Measurements from ENCODE around the gene OSBPL9.

OSBPL9 gene, protein sequence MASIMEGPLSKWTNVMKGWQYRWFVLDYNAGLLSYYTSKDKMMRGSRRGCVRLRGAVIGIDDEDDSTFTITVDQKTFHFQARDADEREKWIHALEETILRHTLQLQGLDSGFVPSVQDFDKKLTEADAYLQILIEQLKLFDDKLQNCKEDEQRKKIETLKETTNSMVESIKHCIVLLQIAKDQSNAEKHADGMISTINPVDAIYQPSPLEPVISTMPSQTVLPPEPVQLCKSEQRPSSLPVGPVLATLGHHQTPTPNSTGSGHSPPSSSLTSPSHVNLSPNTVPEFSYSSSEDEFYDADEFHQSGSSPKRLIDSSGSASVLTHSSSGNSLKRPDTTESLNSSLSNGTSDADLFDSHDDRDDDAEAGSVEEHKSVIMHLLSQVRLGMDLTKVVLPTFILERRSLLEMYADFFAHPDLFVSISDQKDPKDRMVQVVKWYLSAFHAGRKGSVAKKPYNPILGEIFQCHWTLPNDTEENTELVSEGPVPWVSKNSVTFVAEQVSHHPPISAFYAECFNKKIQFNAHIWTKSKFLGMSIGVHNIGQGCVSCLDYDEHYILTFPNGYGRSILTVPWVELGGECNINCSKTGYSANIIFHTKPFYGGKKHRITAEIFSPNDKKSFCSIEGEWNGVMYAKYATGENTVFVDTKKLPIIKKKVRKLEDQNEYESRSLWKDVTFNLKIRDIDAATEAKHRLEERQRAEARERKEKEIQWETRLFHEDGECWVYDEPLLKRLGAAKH

DNA sequence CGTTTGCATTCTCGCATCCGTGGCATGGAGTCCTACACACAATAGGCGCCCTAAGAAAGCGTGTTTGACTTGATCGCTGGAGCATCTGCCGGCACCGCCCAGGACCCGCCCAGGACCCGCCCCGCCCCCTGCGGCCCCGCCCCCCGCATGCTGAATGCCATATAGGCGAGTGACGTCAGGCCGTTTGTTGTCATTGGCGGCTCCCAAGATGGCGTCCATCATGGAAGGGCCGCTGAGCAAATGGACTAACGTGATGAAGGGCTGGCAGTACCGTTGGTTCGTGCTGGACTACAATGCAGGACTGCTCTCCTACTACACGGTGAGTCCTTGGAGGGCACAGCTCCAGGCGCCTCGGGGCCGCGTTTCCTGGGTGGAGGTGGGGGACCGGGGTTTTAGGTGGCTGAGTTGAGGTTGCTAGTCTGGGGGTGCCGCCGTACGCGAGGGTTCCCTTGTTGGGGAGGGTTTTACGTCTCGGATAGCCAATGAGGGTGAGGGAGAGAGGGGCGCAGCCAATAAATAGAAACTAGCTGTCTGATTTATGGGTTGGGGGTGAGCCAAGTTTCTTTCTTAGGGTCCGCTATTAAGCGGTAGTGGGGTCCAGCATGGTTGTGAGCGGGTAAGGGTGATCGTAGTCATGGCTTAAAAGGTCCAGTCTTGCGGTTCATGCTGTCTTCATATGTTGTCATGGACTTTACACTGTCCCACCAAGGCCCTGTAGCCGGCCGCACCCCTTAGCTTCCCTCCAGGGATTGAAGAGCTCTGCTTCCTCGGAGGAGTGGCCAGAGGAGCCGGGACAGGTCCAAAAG is at the start of gene OSBPL9:
Gene OSBPL9 (plus strand): TSS at position 190 of the 806 bp plus-strand sequence. CDS start 19 bp downstream, at position 209.
- peak; percentile 74 for DNase-seq (ENCODE audit: low read depth, low spot score)
- Histone ChIP-seq H3K27ac (peak within 1 kb of the TSS; percentile 75; the same call in 1 of the 2 replicates), H3K36me3 (ENCODE audit: insufficient read depth, low read length) (no peaks in the 10 kb centered on the region), H3K4me3 (peak within 1 kb of the TSS; percentile 96), H3K9me3 (ENCODE audit: low read depth, low read length) (no peaks in the 10 kb centered on the region), H3K9ac (ENCODE audit: insufficient read length) (peak within 1 kb of the TSS; percentile 91)
- TF ChIP-seq FOXP2 (optimal IDR thresholded peaks at IDR 0.05; ENCODE audit: control extremely low read depth, extremely low read length, insufficient read depth) (peak; percentile 35), POLR2AphosphoS5 (IDR thresholded peaks at IDR 0.05; ENCODE audit: borderline replicate concordance, low read depth, low read length) (peak; percentile 83; the same call in 1 of the 2 replicates), EZH2 (IDR thresholded peaks at IDR 0.05) (no peak)

DNA sequence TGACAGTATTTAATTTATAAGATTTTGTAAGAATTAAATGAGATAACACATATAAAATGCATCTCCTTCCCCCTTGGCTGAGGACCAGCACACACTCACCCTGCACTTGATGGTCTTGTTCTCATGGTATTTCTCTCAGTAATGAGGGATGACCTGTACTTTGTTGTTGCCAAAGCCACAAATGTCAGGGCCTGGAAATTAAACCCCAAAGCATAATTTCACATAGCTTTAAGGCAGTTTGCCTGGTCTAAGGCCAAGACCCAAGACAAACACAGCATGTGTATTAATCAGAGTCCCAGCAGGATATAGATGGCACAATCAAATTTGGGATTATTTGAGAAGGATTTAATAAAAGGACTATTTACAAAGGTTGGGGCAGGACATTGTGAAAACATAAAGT is 49.2 kb upstream of the OSBPL9 start:
- no peak for TF ChIP-seq POLR2AphosphoS5 (IDR thresholded peaks at IDR 0.05; ENCODE audit: borderline replicate concordance, low read depth, low read length)
- TF ChIP-seq EZH2 (IDR thresholded peaks at IDR 0.05): no peak
- TF ChIP-seq FOXP2 (optimal IDR thresholded peaks at IDR 0.05; ENCODE audit: control extremely low read depth, extremely low read length, insufficient read depth): no peak
- no peak overlapping the region for H3K27ac ChIP-seq
- no peak overlapping the region for H3K4me3 ChIP-seq
- no peaks in the 10 kb centered on the region for H3K36me3 ChIP-seq (ENCODE audit: insufficient read depth, low read length)
- peak overlapping the region; percentile 12 for H3K9ac ChIP-seq (ENCODE audit: insufficient read length)
- H3K9me3 ChIP-seq (ENCODE audit: low read depth, low read length): no peaks in the 10 kb centered on the region
- DNase-seq (ENCODE audit: low read depth, low spot score): no peak

DNA sequence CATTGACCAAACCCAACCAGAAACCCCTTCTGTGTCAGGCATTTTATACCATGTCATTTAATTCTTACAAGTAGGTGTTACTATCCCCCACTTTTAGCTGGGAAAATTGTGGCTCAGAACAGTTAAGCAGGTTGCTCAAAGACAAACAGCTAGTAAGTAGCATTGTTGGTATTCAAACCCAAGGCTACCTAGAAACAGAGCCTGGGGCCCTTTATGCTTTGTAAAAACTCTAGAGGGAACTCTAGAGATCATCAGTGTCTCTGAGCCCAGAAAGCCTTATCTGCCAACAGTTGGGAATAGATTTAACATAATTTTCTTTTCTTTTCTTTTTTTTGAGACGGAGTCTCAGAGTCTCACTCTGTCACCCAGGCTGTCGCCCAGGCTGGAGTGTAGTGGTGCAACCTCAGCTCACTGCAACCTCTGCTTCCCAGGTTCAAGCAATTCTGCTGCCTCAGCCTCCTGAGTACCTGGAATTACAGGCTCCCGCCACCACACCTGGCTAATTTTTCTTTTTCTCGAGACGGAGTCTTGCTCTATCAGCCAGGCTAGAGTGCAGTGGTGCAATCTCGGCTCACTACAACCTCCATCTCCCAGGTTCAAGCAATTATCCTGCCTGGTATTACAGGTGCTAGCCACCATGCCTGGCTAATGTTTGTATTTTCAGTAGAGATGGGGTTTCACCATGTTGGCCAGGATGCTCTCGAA is 48.5 kb upstream of the OSBPL9 start:
- no peak overlapping the region for H3K27ac ChIP-seq
- no peak for DNase-seq (ENCODE audit: low read depth, low spot score)
- H3K36me3 ChIP-seq (ENCODE audit: insufficient read depth, low read length): no peaks in the 10 kb centered on the region
- H3K4me3 ChIP-seq: no peak overlapping the region
- H3K9ac ChIP-seq (ENCODE audit: insufficient read length): no peak overlapping the region
- TF ChIP-seq POLR2AphosphoS5 (IDR thresholded peaks at IDR 0.05; ENCODE audit: borderline replicate concordance, low read depth, low read length) (no peak), FOXP2 (optimal IDR thresholded peaks at IDR 0.05; ENCODE audit: control extremely low read depth, extremely low read length, insufficient read depth) (no peak), EZH2 (IDR thresholded peaks at IDR 0.05) (no peak)
- H3K9me3 ChIP-seq (ENCODE audit: low read depth, low read length): no peaks in the 10 kb centered on the region

DNA sequence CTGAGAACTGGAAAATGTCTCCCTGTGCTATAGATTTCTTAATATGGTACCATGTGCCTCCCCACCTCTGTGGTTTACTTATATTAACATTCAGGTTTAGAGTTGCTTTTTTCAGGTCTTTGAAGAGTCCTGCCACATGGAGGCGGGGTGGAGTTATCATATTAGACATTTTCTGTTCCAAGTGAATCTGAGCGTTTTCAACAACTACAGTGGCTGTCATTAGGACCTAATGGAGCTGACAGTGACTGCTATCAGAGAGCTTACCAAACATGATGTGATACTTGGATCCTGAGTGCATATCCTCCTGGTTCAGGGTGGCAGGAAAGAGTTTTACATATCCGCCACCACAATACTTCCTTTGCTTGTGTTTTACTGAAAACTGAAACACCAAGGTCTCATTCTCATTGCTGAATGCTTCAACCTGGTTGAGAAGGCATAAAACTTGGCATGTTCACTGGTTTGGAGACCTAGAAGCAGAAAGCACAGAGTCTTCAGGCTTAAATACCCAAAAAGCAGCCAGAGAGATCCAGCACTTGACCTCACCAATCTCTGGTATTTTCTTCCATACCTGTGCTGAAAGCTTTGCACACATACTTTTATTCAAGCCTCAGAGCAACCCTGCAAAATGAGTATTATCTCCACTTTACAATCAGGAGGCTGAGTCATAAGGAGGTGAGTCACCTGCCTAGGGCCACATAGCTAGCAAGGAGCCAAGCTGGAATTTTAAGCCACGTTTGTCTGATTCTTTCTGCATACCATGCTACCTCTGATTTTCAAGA is 47.4 kb upstream of the OSBPL9 start:
- H3K4me3 ChIP-seq: no peak overlapping the region
- no peaks in the 10 kb centered on the region for H3K36me3 ChIP-seq (ENCODE audit: insufficient read depth, low read length)
- DNase-seq (ENCODE audit: low read depth, low spot score): no peak
- H3K27ac ChIP-seq: no peak overlapping the region
- H3K9ac ChIP-seq (ENCODE audit: insufficient read length): no peak overlapping the region
- no peak for TF ChIP-seq EZH2 (IDR thresholded peaks at IDR 0.05)
- TF ChIP-seq POLR2AphosphoS5 (IDR thresholded peaks at IDR 0.05; ENCODE audit: borderline replicate concordance, low read depth, low read length): no peak
- TF ChIP-seq FOXP2 (optimal IDR thresholded peaks at IDR 0.05; ENCODE audit: control extremely low read depth, extremely low read length, insufficient read depth): no peak
- H3K9me3 ChIP-seq (ENCODE audit: low read depth, low read length): no peaks in the 10 kb centered on the region

DNA sequence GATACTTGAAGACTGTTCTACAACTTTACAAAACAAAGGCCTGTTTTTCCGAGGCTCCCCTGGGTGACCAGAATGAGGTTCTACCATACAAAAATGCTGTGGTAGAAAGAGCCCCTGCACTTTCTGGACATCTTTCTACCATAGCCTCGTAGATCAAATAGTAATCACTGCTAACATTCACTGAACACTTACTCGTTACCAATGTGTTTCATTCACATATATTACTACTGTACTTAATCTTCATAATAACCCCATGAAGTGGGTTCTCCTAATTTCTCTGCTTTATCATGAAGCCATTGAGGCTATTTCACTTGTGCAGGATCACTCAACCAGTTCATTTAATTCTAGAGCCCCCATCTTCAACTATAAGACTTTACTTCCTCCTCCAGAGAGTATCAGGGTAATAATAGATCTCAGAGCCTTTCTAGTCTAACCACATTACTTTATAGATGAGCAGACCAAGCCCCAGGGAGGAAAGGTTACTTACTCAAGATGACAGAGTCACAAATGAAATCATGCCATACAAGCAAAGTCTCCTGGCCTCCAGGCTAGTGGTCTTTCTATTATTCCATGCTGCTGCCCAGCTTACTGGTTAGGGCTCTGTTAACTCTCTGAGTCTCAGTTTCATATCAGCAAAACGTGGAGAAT is 46.7 kb upstream of the OSBPL9 start:
- no peak for TF ChIP-seq EZH2 (IDR thresholded peaks at IDR 0.05)
- TF ChIP-seq POLR2AphosphoS5 (IDR thresholded peaks at IDR 0.05; ENCODE audit: borderline replicate concordance, low read depth, low read length): no peak
- no peak for TF ChIP-seq FOXP2 (optimal IDR thresholded peaks at IDR 0.05; ENCODE audit: control extremely low read depth, extremely low read length, insufficient read depth)
- DNase-seq (ENCODE audit: low read depth, low spot score): no peak
- no peaks in the 10 kb centered on the region for H3K9me3 ChIP-seq (ENCODE audit: low read depth, low read length)
- H3K4me3 ChIP-seq: no peak overlapping the region
- H3K27ac ChIP-seq: no peak overlapping the region
- no peaks in the 10 kb centered on the region for H3K36me3 ChIP-seq (ENCODE audit: insufficient read depth, low read length)
- H3K9ac ChIP-seq (ENCODE audit: insufficient read length): no peak overlapping the region

DNA sequence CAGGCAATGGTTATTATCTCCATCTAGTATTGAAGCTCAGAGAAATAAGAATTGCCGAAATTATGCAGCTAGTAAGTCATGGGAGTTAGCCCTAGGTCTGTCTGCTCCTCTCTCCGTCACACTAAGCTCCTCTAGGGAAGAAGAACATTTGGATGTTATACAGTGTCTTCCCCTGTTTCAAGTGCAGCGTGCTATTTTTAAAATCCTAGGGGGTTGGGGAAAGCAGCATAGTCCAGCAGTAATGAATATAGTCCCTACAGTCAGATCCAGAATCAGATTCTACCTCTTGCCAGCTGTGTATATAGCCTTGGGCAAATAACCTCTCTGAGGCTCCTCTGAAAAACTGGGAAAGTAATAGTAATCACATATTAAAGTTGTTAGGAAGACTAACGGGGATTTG is 44.5 kb upstream of the OSBPL9 start:
- Histone ChIP-seq H3K9ac (ENCODE audit: insufficient read length) (no peak overlapping the region), H3K36me3 (ENCODE audit: insufficient read depth, low read length) (no peaks in the 10 kb centered on the region), H3K27ac (no peak overlapping the region), H3K9me3 (ENCODE audit: low read depth, low read length) (no peaks in the 10 kb centered on the region), H3K4me3 (no peak overlapping the region)
- DNase-seq (ENCODE audit: low read depth, low spot score): no peak
- TF ChIP-seq FOXP2 (optimal IDR thresholded peaks at IDR 0.05; ENCODE audit: control extremely low read depth, extremely low read length, insufficient read depth) (no peak), EZH2 (IDR thresholded peaks at IDR 0.05) (no peak), POLR2AphosphoS5 (IDR thresholded peaks at IDR 0.05; ENCODE audit: borderline replicate concordance, low read depth, low read length) (no peak)
